HCT116 (cell line): Measurements from ENCODE around the gene METRN.
A peak's percentile ranks its signal among the peaks of the same experiment; 100 is the strongest.

Source experiments
- CTCF ChIP-seq, 3 experiments: fragments of 200-600 bp in 1 of 3; sonication (generic) in 1 of 3; IDR thresholded peaks in 2 of 3; conservative IDR thresholded peaks in 1 of 3; 2 replicates each; pipeline ENCODE4 v1.5.1; 2012 to 2017; ENCODE audit warnings: low read depth in 2 of 3, low read length in 2 of 3, antibody characterized with exemption in 1 of 3, borderline replicate concordance in 1 of 3, control low read depth in 1 of 3, mild to moderate bottlenecking in 1 of 3, mixed read lengths in 1 of 3, mixed run types in 1 of 3, moderate library complexity in 1 of 3; ENCODE audit not compliant: insufficient read depth in 1 of 3
- EZH2 ChIP-seq: fragments of 200-600 bp; sonication (generic); IDR thresholded peaks from 2 replicates; pipeline ENCODE4 v1.6.1; 2017; ENCODE audit warnings: antibody characterized with exemption, mixed run types
- EZH2phosphoT487 ChIP-seq: fragments of 200-600 bp; IDR thresholded peaks from 2 replicates; pipeline ENCODE4 v1.6.1; 2018; ENCODE audit warnings: antibody characterized with exemption, borderline replicate concordance
- POLR2A ChIP-seq: IDR thresholded peaks from 2 replicates; pipeline ENCODE4 v1.7.0; 2011; ENCODE audit warnings: borderline replicate concordance; ENCODE audit not compliant: insufficient read depth, insufficient read length; ENCODE audit errors: extremely low read depth
- ZFX ChIP-seq: fragments of 450-650 bp; IDR thresholded peaks from 2 replicates; pipeline ENCODE4 v1.6.1; 2017
- ZNF274 ChIP-seq: fragments of 200-500 bp; sonication (Bioruptor generic); IDR thresholded peaks from 2 replicates; pipeline ENCODE4 v1.6.1; 2014; ENCODE audit warnings: mild to moderate bottlenecking, low read depth, low read length, inconsistent platforms
- TF ChIP-seq, protein P1 (sequence below): IDR thresholded peaks from 2 replicates; pipeline ENCODE4 v1.6.1; 2012

DNA sequence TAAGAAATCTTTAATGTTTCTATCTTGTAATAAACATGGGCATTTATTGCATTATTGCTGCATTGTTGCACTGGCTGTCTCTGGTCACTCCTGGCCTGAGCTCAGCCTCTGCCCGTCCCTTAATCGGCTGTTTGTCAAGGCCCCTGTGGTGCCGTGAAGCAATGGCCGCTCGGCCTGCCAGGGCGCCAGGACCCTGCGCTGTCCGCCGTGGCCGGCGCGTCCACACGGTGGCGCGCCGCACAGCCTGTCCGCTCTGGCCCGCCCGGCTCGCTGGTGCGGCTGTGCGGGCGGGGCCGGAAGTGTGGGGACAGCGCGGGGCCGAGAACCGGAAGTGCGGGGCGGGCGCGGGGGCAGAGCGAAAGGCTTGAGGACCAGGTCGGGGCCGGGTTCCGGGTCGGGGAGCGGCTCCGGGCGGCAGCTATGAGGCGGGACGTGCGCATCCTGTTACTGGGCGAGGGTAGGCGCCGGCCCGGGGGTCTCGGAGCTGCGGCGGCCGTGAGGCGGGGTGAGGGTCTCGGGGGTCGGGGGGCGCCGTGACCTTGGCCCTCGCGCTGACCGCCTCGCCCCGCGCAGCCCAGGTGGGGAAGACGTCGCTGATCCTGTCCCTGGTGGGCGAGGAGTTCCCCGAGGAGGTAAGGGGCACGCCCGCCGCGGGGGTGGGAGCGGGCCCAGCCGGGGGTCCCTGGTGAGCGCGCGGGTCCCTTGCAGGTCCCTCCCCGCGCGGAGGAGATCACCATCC is 47.0 kb upstream of the METRN start, which contains the start of gene RHOT2:
- TF ChIP-seq CTCF (IDR thresholded peaks at IDR 0.05 in 2 of 3, conservative IDR thresholded peaks at IDR 0.05 in 1 of 3; ENCODE audit: borderline replicate concordance in 1 of 3, insufficient read depth in 1 of 3, low read depth in 2 of 3, low read length in 2 of 3) (peak; percentile 37 to 60 (median 49); a peak in 5 of 6 replicates), ZNF274 (no peak), EZH2 (no peak), ZFX (no peak), EZH2phosphoT487 (no peak), POLR2A (no peak)
- TF ChIP-seq, protein P1, sequence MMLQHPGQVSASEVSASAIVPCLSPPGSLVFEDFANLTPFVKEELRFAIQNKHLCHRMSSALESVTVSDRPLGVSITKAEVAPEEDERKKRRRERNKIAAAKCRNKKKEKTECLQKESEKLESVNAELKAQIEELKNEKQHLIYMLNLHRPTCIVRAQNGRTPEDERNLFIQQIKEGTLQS: no peak
